GM21381 (cell line): ENCODE measurements around the gene ZNF787.
"Not testable (repeated sequence)": the region's sequence is repeated elsewhere in the genome, so short reads cannot be mapped to it uniquely, and the experiment has no call there.

Experiments used
- ATAC-seq: cut with Tn5 transposase; IDR thresholded peaks from one replicate; pipeline ENCODE4 v1.9.1; 2021; ENCODE audit warnings: mild to moderate bottlenecking, moderate library complexity; ENCODE audit not compliant: unreplicated experiment

Gene ZNF787

GRCh38 chr19:56106993-56107392 is 14.1 kb downstream of the ZNF787 start:
- ATAC-seq: no peak

- ATAC-seq: no peak
Observed at GRCh38 chr19:56106397-56106849, 14.7 kb downstream of the ZNF787 start.

- ATAC-seq: not testable (repeated sequence)
Observed at GRCh38 chr19:56105831-56106396, 15.2 kb downstream of the ZNF787 start.

- ATAC-seq: no peak
Observed at GRCh38 chr19:56105090-56105701, 15.9 kb downstream of the ZNF787 start.

- ATAC-seq: no peak
Observed at GRCh38 chr19:56104423-56104822, 16.7 kb downstream of the ZNF787 start.

- no peak for ATAC-seq
Observed at GRCh38 chr19:56103027-56103614, 18.0 kb downstream of the ZNF787 start.

- ATAC-seq: no peak
Observed at GRCh38 chr19:56101746-56102535, 19.2 kb downstream of the ZNF787 start.

GRCh38 chr19:56101095-56101494 is 20.0 kb downstream of the ZNF787 start:
- no peak for ATAC-seq

GRCh38 chr19:56099638-56100539 is 21.2 kb downstream of the ZNF787 start:
- no peak for ATAC-seq

GRCh38 chr19:56098731-56099568 is 22.1 kb downstream of the ZNF787 start:
- no peak for ATAC-seq

- ATAC-seq: not testable (repeated sequence)
Observed at GRCh38 chr19:56098237-56098636, 22.9 kb downstream of the ZNF787 start.

- ATAC-seq: no peak
Observed at GRCh38 chr19:56097776-56098175, 23.3 kb downstream of the ZNF787 start.

GRCh38 chr19:56097306-56097705 is 23.8 kb downstream of the ZNF787 start:
- no peak for ATAC-seq

GRCh38 chr19:56096665-56097064 is 24.4 kb downstream of the ZNF787 start:
- no peak for ATAC-seq

GRCh38 chr19:56094449-56094848 is 26.6 kb downstream of the ZNF787 start:
- ATAC-seq: no peak

- ATAC-seq: no peak
Observed at GRCh38 chr19:56092685-56093631, 28.1 kb downstream of the ZNF787 start.

- no peak for ATAC-seq
Observed at GRCh38 chr19:56091751-56092546, 29.1 kb downstream of the ZNF787 start.

- no peak for ATAC-seq
Observed at GRCh38 chr19:56091066-56091490, 30.0 kb downstream of the ZNF787 start.
